Mesendoderm (in vitro differentiated cells): ENCODE results near the gene FCER1G.
"Not testable (repeated sequence)": the region's sequence is repeated elsewhere in the genome, so short reads cannot be mapped to it uniquely, and the experiment has no call there.

ENCODE experiments used
- DNase-seq: peaks from one replicate; pipeline ENCODE4 v3.0.0; 2013
- H2AK5ac ChIP-seq: 2 replicates; pipeline ENCODE4 v1.6.1; 2013; ENCODE audit warnings: low read length, inconsistent platforms
- H2BK120ac ChIP-seq: 2 replicates; pipeline ENCODE4 v1.6.1; 2013; ENCODE audit warnings: low read depth, mild to moderate bottlenecking, low read length, moderate library complexity, mixed read lengths
- H2BK15ac ChIP-seq: replicated peaks from 2 replicates; pipeline ENCODE4 v1.6.1; 2013; ENCODE audit warnings: low read depth, mild to moderate bottlenecking, moderate library complexity
- H2BK5ac ChIP-seq: 2 replicates; pipeline ENCODE4 v1.6.1; 2013; ENCODE audit warnings: low read length, inconsistent platforms
- H3K18ac ChIP-seq: 2 replicates; pipeline ENCODE4 v1.6.1; 2013; ENCODE audit warnings: mild to moderate bottlenecking, low read length, mixed read lengths
- H3K23ac ChIP-seq: one replicate; pipeline ENCODE4 v1.6.1; 2013; ENCODE audit warnings: low read length
- H3K27ac ChIP-seq: 2 replicates; pipeline ENCODE4 v1.5.1; 2013; ENCODE audit warnings: low read depth, mild to moderate bottlenecking, inconsistent platforms, low read length, moderate library complexity
- H3K27me3 ChIP-seq: 2 replicates; pipeline ENCODE4 v1.6.1; 2013; ENCODE audit warnings: low read length, control low read depth, mild to moderate bottlenecking, inconsistent platforms; ENCODE audit not compliant: insufficient read depth, poor library complexity
- H3K36me3 ChIP-seq: 2 replicates; pipeline ENCODE4 v1.6.1; 2013; ENCODE audit warnings: low read length, inconsistent platforms; ENCODE audit not compliant: control insufficient read depth, insufficient read depth
- H3K4ac ChIP-seq: one replicate; pipeline ENCODE4 v1.6.1; 2013; ENCODE audit warnings: low read depth, mild to moderate bottlenecking, low read length, moderate library complexity
- H3K4me1 ChIP-seq: 2 replicates; pipeline ENCODE4 v1.6.1; 2013; ENCODE audit warnings: low read depth, low read length, inconsistent platforms; ENCODE audit not compliant: control insufficient read depth
- H3K4me2 ChIP-seq: 2 replicates; pipeline ENCODE4 v1.6.1; 2013; ENCODE audit warnings: low read length
- H3K4me3 ChIP-seq: 2 replicates; pipeline ENCODE4 v1.5.1; 2013; ENCODE audit warnings: mild to moderate bottlenecking, low read length
- H3K56ac ChIP-seq: one replicate; pipeline ENCODE4 v1.6.1; 2013; ENCODE audit warnings: low read length
- H3K79me1 ChIP-seq: 2 replicates; pipeline ENCODE4 v1.6.1; 2013; ENCODE audit warnings: low read length, inconsistent platforms
- H3K79me2 ChIP-seq: 2 replicates; pipeline ENCODE4 v1.6.1; 2013; ENCODE audit warnings: mild to moderate bottlenecking, low read length; ENCODE audit not compliant: control insufficient read depth, insufficient read depth
- H3K9ac ChIP-seq: 2 replicates; pipeline ENCODE4 v1.6.1; 2013; ENCODE audit warnings: low read length, inconsistent platforms
- H4K5ac ChIP-seq: one replicate; pipeline ENCODE4 v1.6.1; 2013; ENCODE audit warnings: low read length
- H4K8ac ChIP-seq: one replicate; pipeline ENCODE4 v1.6.1; 2013; ENCODE audit warnings: low read depth, mild to moderate bottlenecking, control low read depth, low read length, moderate library complexity
- WGBS: extraction: QIAGEN DNeasy Blood & Tissue Kit; methylation state at CpG from one replicate; pipeline ENCODE4 v1.1.7; 2013; ENCODE audit warnings: low lambda C conversion rate, missing lambda C conversion rate; ENCODE audit not compliant: insufficient coverage; ENCODE audit errors: extremely low coverage; 5-methylcytosine and 5-hydroxymethylcytosine counted together

The FCER1G gene

DNA sequence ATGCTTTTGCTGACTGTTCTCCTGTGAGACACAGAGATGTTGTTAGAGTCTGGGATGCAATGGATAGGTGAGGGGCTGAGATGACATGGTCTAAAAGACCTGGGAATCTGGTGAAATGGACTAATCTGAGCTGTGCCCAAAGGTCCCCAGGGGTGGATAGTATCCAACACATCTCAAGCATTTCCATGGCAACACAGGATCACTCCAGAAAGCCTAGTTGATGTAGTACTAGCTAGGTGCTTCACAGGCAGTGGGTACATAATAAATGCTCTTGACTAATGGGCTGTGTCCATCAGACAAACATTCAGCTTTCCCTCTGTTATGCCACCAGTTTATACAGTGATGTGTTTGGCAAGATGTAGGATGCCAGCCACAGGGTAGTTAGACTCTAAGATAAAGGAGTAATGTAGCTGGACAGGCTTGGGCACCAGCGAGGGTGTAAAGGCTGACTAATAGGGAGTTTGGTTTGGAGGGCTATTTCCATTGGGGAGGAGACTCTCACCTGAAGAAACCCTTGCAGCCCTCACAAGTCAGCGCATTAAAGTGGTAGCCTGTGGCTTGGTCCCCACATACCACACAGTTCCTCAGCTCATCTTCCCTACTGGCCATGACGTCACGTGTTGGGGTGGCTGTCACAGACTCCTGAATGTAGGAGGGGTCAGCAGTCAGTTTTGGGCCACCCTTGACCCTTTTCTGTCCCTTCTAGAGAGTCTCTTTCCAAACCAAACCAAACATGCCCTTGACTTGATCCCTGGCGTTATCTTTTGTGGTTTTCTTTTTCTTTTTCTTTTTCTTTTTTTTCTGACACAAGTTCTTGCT is 21.1 kb downstream of the FCER1G start:
- Histone ChIP-seq H3K4me1 (no peaks in the 10 kb centered on the region), H3K36me3 (no peaks in the 10 kb centered on the region), H3K4ac (no peak overlapping the region), H4K5ac (no peak overlapping the region), H3K18ac (no peak overlapping the region), H2BK15ac (no peak overlapping the region), H3K79me1 (no peaks in the 10 kb centered on the region), H3K4me3 (no peak overlapping the region), H2AK5ac (no peak overlapping the region), H3K79me2 (no peaks in the 10 kb centered on the region), H3K4me2 (no peak overlapping the region), H3K27me3 (no peaks in the 10 kb centered on the region), H3K23ac (no peak overlapping the region), H3K56ac (no peak overlapping the region), H2BK120ac (no peak overlapping the region), H2BK5ac (no peak overlapping the region), H4K8ac (no peak overlapping the region), H3K27ac (no peak overlapping the region), H3K9ac (no peak overlapping the region)
- no CpG with 5 or more reads among the region's 5 CpGs for WGBS
- DNase-seq, result no peak

DNA sequence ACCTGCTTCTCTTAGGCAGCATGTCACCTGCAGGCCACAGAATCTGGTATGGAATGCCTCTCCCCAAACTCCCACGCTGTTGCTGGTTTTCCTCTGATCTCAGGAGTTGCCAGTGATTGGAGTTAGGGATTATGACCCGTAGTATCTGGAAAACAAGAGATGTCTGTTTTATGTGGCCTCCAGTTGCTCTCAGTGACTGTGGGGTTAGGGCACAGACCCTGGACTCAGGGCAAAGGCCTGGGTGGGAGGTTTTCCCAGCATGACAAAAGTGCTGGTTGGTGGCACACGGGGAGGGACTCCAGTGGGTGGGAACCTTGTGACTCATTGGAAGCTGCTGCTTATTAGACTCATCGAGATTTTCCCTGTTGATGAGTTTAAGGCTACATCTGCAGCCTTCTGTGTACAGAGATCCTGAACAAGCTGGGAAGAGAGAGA is 23.0 kb downstream of the FCER1G start, which contains the start of gene NR1I3:
NR1I3 (minus strand) TSS at position 165 of the 435 bp plus-strand sequence. CDS start 1,638 bp downstream, outside the sequence.
- no peak within 1 kb of the TSS for H3K56ac ChIP-seq
- H3K4me2 ChIP-seq, result no peak within 1 kb of the TSS
- H2BK120ac ChIP-seq, result no peak within 1 kb of the TSS
- no peak within 1 kb of the TSS for H2BK5ac ChIP-seq
- H3K27me3 ChIP-seq, result no peaks in the 10 kb centered on the region
- no CpG with 5 or more reads among the region's 4 CpGs for WGBS
- H3K9ac ChIP-seq, result no peak within 1 kb of the TSS
- H3K79me1 ChIP-seq, result no peaks in the 10 kb centered on the region
- H4K5ac ChIP-seq, result no peak within 1 kb of the TSS
- H3K4me3 ChIP-seq, result no peak within 1 kb of the TSS
- H2AK5ac ChIP-seq, result no peak within 1 kb of the TSS
- no peak within 1 kb of the TSS for H3K23ac ChIP-seq
- H3K27ac ChIP-seq, result no peak within 1 kb of the TSS
- H3K4me1 ChIP-seq, result no peaks in the 10 kb centered on the region
- H3K18ac ChIP-seq, result no peak within 1 kb of the TSS
- no peak for DNase-seq
- no peaks in the 10 kb centered on the region for H3K79me2 ChIP-seq
- H3K36me3 ChIP-seq, result no peaks in the 10 kb centered on the region
- no peak within 1 kb of the TSS for H2BK15ac ChIP-seq
- H3K4ac ChIP-seq, result no peak within 1 kb of the TSS
- no peak within 1 kb of the TSS for H4K8ac ChIP-seq

DNA sequence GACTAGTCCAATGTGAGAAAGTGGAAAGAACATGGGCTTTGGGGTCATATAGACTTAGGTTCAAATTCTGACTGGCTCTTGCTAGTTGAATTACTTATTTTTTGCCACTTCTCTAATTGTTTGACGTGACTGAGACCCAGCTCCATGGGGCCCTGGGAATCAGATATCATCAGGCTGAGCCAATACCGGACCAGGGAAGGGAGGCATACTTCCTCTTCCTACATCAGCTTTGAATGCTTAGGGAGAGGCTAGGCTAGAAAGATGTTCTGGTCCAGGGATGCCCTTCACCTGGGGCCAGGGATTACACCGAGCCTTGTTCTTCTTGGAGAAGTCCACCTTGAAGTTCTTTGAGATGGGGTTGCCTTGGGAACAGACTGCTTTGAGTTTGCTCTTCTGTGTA is 26.6 kb downstream of the FCER1G start:
- Histone ChIP-seq H3K4me1 (no peaks in the 10 kb centered on the region), H4K8ac (no peak overlapping the region), H2BK15ac (no peak overlapping the region), H3K18ac (no peak overlapping the region), H2AK5ac (no peak overlapping the region), H3K79me2 (no peaks in the 10 kb centered on the region), H2BK5ac (no peak overlapping the region), H3K9ac (no peak overlapping the region), H2BK120ac (no peak overlapping the region), H3K4me3 (no peak overlapping the region), H3K4me2 (no peak overlapping the region), H3K27ac (no peak overlapping the region), H4K5ac (no peak overlapping the region), H3K36me3 (no peaks in the 10 kb centered on the region), H3K79me1 (no peaks in the 10 kb centered on the region), H3K4ac (no peak overlapping the region), H3K56ac (no peak overlapping the region), H3K23ac (no peak overlapping the region), H3K27me3 (no peaks in the 10 kb centered on the region)
- no peak for DNase-seq
- no CpG with 5 or more reads among the region's 3 CpGs for WGBS

DNA sequence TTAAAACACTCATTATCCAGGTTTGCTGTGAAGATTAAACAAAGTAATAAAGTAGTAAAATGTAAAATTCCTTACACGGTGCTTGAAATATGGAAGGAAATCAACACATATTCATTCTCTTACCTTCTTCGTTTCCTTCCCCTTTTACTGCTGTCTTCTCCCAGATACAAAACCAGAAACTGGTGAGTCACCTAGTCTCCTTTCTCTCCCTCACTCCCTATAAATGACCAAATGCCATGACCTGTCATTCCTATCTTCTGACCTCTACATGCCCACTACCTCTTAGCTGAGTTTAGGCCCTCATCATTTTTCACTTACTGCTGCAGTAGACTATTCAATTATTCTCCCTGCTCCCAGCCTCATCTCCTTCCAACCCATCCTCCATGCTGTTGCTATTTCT is 27.2 kb downstream of the FCER1G start:
- Histone ChIP-seq H3K18ac (no peak overlapping the region), H3K23ac (no peak overlapping the region), H2BK5ac (no peak overlapping the region), H2AK5ac (no peak overlapping the region), H3K79me2 (no peaks in the 10 kb centered on the region), H3K4me2 (no peak overlapping the region), H3K4me1 (no peaks in the 10 kb centered on the region), H3K4ac (no peak overlapping the region), H4K5ac (no peak overlapping the region), H3K27me3 (no peaks in the 10 kb centered on the region), H4K8ac (no peak overlapping the region), H3K56ac (no peak overlapping the region), H3K79me1 (no peaks in the 10 kb centered on the region), H2BK15ac (no peak overlapping the region), H2BK120ac (no peak overlapping the region), H3K36me3 (no peaks in the 10 kb centered on the region), H3K4me3 (no peak overlapping the region), H3K9ac (no peak overlapping the region), H3K27ac (no peak overlapping the region)
- DNase-seq, result no peak
- no CpG with 5 or more reads among the region's 2 CpGs for WGBS

DNA sequence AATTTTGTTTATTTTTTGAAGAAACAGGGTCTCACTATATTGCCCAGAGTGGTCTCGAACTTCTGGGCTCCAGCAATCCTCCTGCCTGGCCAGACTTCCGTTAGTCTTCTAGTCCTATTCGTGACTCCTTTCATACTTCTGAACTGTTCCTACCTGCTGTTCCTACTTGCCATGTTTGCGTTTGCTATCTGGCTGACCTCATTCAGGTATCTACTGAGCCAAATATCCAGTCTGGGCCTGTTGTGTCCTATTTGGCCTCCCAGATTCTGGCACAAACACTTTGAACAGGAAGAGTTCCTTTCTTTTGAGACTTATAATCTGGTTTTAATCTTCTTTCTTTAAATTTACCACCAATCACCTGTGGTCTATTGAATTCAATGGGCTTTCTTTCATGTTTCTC is 29.8 kb downstream of the FCER1G start:
- no peak for DNase-seq
- Histone ChIP-seq H2AK5ac (no peak overlapping the region), H3K18ac (no peak overlapping the region), H2BK120ac (no peak overlapping the region), H3K4me1 (no peaks in the 10 kb centered on the region), H4K8ac (no peak overlapping the region), H3K36me3 (no peaks in the 10 kb centered on the region), H2BK15ac (no peak overlapping the region), H4K5ac (no peak overlapping the region), H3K4ac (no peak overlapping the region), H3K79me1 (no peaks in the 10 kb centered on the region), H3K9ac (no peak overlapping the region), H3K79me2 (no peaks in the 10 kb centered on the region), H3K4me2 (no peak overlapping the region), H3K4me3 (no peak overlapping the region), H3K23ac (no peak overlapping the region), H3K27me3 (no peaks in the 10 kb centered on the region), H3K56ac (no peak overlapping the region), H3K27ac (no peak overlapping the region), H2BK5ac (no peak overlapping the region)
- WGBS, result no CpG with 5 or more reads among the region's 4 CpGs

DNA sequence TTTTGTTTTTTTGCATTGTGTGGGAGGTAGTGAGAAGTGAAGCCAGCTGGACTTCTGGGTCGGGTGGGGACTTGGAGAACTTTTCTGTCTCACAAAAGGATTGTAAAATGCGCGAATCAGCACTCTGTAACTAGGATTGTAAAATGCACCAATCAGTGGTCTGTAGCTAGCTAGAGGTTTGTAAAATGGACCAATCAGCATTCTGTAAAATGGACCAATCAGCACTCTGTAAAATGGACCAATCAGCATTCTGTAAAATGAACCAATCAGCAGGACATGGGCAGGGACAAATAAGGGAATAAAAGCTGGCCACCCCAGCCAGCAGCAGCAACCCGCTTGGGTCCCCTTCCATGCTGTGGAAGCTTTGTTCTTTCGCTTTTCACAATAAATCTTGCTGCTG is 35.0 kb downstream of the FCER1G start:
- no CpG with 5 or more reads among the region's 5 CpGs for WGBS
- H3K18ac ChIP-seq, DNase-seq, H3K27ac ChIP-seq, H4K8ac ChIP-seq, H3K79me2 ChIP-seq, H3K4ac ChIP-seq, H3K4me1 ChIP-seq, H2BK15ac ChIP-seq, H3K27me3 ChIP-seq, H3K79me1 ChIP-seq, H3K4me3 ChIP-seq, H3K56ac ChIP-seq, H2BK120ac ChIP-seq, H3K9ac ChIP-seq, H4K5ac ChIP-seq, H3K36me3 ChIP-seq, H3K4me2 ChIP-seq, H3K23ac ChIP-seq, H2AK5ac ChIP-seq, H2BK5ac ChIP-seq: not testable (repeated sequence)
